SK-N-SH treated with all-trans-retinoic acid at 6 μM for 48 hours (cell line): ENCODE data around the gene TMEM74B.

Experiments
- CREB5 ChIP-seq: fragments of 250-450 bp; sonication (Bioruptor Pico); IDR thresholded peaks from 2 replicates; pipeline ENCODE4 v1.5.1; 2020; ENCODE audit warnings: low read depth, mild to moderate bottlenecking, moderate library complexity
- CSDC2 ChIP-seq: fragments of 250-450 bp; sonication (Bioruptor Pico); IDR thresholded peaks from 2 replicates; pipeline ENCODE4 v1.5.0; 2020; ENCODE audit warnings: mild to moderate bottlenecking, moderate library complexity
- CSRNP3 ChIP-seq: fragments of 250-450 bp; sonication (Bioruptor Pico); IDR thresholded peaks from 2 replicates; pipeline ENCODE4 v1.5.1; 2021; ENCODE audit warnings: mild to moderate bottlenecking, moderate library complexity
- PATZ1 ChIP-seq: fragments of 250-450 bp; sonication (Bioruptor Pico); IDR thresholded peaks from 2 replicates; pipeline ENCODE4 v1.8.0; 2020; ENCODE audit warnings: mild to moderate bottlenecking, moderate library complexity, borderline replicate concordance
- PPARA ChIP-seq: fragments of 250-450 bp; sonication (Bioruptor Pico); IDR thresholded peaks from 2 replicates; pipeline ENCODE4 v1.5.0; 2020; ENCODE audit warnings: mild to moderate bottlenecking, borderline replicate concordance
- ZC3H10 ChIP-seq: fragments of 250-450 bp; sonication (Bioruptor Pico); IDR thresholded peaks from 2 replicates; pipeline ENCODE4 v1.5.1; 2021; ENCODE audit warnings: mild to moderate bottlenecking, moderate library complexity
- ZFP3 ChIP-seq: fragments of 250-450 bp; sonication (Bioruptor Pico); IDR thresholded peaks from 2 replicates; pipeline ENCODE4 v1.5.0; 2020; ENCODE audit warnings: mild to moderate bottlenecking, moderate library complexity
- ZNF565 ChIP-seq: fragments of 450-650 bp; formaldehyde crosslinking; conservative IDR thresholded peaks from 2 replicates; pipeline ENCODE4 v1.5.0; 2020; ENCODE audit warnings: low read depth, mild to moderate bottlenecking, moderate library complexity
- ZNF8 ChIP-seq: fragments of 450-650 bp; formaldehyde crosslinking; IDR thresholded peaks from 2 replicates; pipeline ENCODE4 v1.5.0; 2020; ENCODE audit warnings: mild to moderate bottlenecking, moderate library complexity
- TF ChIP-seq, protein P1 (sequence below): fragments of 250-450 bp; sonication (Bioruptor Pico); IDR thresholded peaks from 2 replicates; pipeline ENCODE4 v1.5.0; 2020; ENCODE audit warnings: mild to moderate bottlenecking, moderate library complexity

DNA sequence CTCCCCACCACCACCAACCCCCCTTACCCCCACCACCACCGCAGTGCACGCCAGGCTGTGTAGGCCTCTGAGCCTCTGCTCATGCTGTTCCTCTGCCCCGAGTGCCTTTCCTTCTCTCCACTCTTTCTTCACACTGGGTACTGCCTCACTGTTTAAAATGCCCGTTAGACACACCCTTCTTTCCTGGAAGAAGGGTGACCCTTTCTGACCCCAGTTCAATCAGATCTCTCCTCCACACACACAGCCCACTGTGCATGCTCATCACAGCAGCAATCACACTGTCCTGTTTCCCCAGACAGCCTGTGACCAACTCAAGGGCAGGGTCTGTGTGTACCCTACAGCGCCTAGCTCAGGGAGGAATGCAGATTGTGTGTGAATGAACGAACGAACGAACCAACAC, 10.0 kb downstream of the TMEM74B start:
- TF ChIP-seq CSRNP3 (no peak), ZC3H10 (CRISPR knock-in tag) (no peak), CSDC2 (CRISPR knock-in tag) (no peak), PPARA (CRISPR knock-in tag) (no peak), PATZ1 (no peak), ZNF8 (CRISPR knock-in tag) (no peak), ZFP3 (CRISPR knock-in tag) (no peak), CREB5 (CRISPR knock-in tag) (no peak), ZNF565 (CRISPR knock-in tag) (no peak)
- TF ChIP-seq, protein P1, sequence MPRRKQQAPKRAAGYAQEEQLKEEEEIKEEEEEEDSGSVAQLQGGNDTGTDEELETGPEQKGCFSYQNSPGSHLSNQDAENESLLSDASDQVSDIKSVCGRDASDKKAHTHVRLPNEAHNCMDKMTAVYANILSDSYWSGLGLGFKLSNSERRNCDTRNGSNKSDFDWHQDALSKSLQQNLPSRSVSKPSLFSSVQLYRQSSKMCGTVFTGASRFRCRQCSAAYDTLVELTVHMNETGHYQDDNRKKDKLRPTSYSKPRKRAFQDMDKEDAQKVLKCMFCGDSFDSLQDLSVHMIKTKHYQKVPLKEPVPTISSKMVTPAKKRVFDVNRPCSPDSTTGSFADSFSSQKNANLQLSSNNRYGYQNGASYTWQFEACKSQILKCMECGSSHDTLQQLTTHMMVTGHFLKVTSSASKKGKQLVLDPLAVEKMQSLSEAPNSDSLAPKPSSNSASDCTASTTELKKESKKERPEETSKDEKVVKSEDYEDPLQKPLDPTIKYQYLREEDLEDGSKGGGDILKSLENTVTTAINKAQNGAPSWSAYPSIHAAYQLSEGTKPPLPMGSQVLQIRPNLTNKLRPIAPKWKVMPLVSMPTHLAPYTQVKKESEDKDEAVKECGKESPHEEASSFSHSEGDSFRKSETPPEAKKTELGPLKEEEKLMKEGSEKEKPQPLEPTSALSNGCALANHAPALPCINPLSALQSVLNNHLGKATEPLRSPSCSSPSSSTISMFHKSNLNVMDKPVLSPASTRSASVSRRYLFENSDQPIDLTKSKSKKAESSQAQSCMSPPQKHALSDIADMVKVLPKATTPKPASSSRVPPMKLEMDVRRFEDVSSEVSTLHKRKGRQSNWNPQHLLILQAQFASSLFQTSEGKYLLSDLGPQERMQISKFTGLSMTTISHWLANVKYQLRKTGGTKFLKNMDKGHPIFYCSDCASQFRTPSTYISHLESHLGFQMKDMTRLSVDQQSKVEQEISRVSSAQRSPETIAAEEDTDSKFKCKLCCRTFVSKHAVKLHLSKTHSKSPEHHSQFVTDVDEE (CRISPR knock-in tag): no peak
